ENCODE results near the gene RNF207. TPM values are rescaled to one million over a fixed set of nuclear protein-coding genes. Genes with fewer than 3 reads are reported as not detected.

RNF207 gene
- total RNA-seq, 2 experiments from 2014 or later = 12.4 to 36.7 TPM

DNA sequence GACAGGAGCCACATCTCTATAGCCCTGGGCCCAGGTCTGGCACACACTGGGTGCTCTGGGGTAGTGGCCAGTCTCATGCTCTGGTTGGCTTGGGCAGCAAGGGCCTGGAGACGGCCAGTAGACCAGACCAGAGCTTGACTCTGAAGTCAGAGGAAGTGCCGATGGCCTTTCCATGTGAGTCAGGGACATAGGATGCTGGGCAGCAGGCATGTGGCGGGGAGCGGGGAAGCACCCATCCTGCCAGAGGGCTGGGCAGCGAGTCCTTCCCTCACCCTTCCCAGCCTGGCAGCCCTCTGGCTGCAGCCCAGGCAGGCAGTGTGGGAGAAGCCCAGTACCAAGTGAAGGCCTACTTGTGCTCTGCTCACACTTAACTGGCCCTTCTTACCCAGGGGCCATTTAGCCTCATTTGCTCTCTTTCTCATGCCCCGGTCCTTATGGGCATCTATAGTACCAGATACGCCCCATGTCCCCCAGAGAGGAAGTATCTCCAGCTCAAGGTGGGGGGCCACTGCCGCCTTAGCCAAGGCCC is 51.7 kb downstream of the RNF207 start:
- H3K9me3 Mint-ChIP-seq (ENCODE audit: low read depth) = no peaks in the 10 kb centered on the region
- H3K36me3 Mint-ChIP-seq = no peaks in the 10 kb centered on the region
- ATAC-seq = no peak
- no peak overlapping the region for H3K27ac Mint-ChIP-seq
- CTCF ChIA-PET = interaction anchor here (2.3 to 2.7 kb wide), 2 partner anchors 11 to 20 kb away, joined by 11 to 12 read pairs; no protein-coding TSS in a partner anchor
- H3K4me1 Mint-ChIP-seq = peaks cover under 1% of the 10 kb centered on the region
- H3K27me3 Mint-ChIP-seq = peaks cover 15% of the 10 kb centered on the region
- H3K4me3 Mint-ChIP-seq = no peak overlapping the region
- no peak for DNase-seq

- no peak overlapping the region for H3K27ac Mint-ChIP-seq
- CTCF ChIA-PET = interaction anchor here (0.9 to 2.7 kb wide), 3 partner anchors 12 to 180 kb away, joined by 3 to 13 read pairs (median 11); no protein-coding TSS in a partner anchor
- no peak for DNase-seq
- H3K9me3 Mint-ChIP-seq (ENCODE audit: low read depth) = no peaks in the 10 kb centered on the region
- H3K36me3 Mint-ChIP-seq = no peaks in the 10 kb centered on the region
- no peak for ATAC-seq
- no peak overlapping the region for H3K4me3 Mint-ChIP-seq
- peaks cover 15% of the 10 kb centered on the region for H3K27me3 Mint-ChIP-seq
- H3K4me1 Mint-ChIP-seq = peaks cover 9% of the 10 kb centered on the region
These were observed 52.8 kb downstream of the RNF207 start for GRCh38 chr1:6258675-6259074.

GRCh38 chr1:6259491-6260362 is 53.8 kb downstream of the RNF207 start:
- peak; percentile 75 for ATAC-seq
- no peak overlapping the region for H3K27ac Mint-ChIP-seq
- CTCF ChIA-PET = interaction anchor here (0.8 to 2.7 kb wide), 4 partner anchors 13 to 178 kb away, joined by 3 to 13 read pairs (median 7); no protein-coding TSS in a partner anchor
- peak; percentile 88 for DNase-seq
- H3K36me3 Mint-ChIP-seq = no peaks in the 10 kb centered on the region
- H3K27me3 Mint-ChIP-seq = peaks cover 15% of the 10 kb centered on the region
- H3K9me3 Mint-ChIP-seq (ENCODE audit: low read depth) = no peaks in the 10 kb centered on the region
- peak overlapping the region; percentile 40 for H3K4me3 Mint-ChIP-seq
- peaks cover 12% of the 10 kb centered on the region for H3K4me1 Mint-ChIP-seq

GRCh38 chr1:6260433-6260934 is 54.6 kb downstream of the RNF207 start:
- CTCF ChIA-PET = interaction anchor here (1.0 to 2.4 kb wide), 3 partner anchors 13 to 16 kb away, joined by 3 to 16 read pairs (median 13); no protein-coding TSS in a partner anchor
- no peak overlapping the region for H3K27ac Mint-ChIP-seq
- peaks cover 12% of the 10 kb centered on the region for H3K4me1 Mint-ChIP-seq
- H3K9me3 Mint-ChIP-seq (ENCODE audit: low read depth) = no peaks in the 10 kb centered on the region
- no peaks in the 10 kb centered on the region for H3K36me3 Mint-ChIP-seq
- peaks cover 15% of the 10 kb centered on the region for H3K27me3 Mint-ChIP-seq
- DNase-seq = no peak
- no peak overlapping the region for H3K4me3 Mint-ChIP-seq
- peak; percentile 41 for ATAC-seq

DNA sequence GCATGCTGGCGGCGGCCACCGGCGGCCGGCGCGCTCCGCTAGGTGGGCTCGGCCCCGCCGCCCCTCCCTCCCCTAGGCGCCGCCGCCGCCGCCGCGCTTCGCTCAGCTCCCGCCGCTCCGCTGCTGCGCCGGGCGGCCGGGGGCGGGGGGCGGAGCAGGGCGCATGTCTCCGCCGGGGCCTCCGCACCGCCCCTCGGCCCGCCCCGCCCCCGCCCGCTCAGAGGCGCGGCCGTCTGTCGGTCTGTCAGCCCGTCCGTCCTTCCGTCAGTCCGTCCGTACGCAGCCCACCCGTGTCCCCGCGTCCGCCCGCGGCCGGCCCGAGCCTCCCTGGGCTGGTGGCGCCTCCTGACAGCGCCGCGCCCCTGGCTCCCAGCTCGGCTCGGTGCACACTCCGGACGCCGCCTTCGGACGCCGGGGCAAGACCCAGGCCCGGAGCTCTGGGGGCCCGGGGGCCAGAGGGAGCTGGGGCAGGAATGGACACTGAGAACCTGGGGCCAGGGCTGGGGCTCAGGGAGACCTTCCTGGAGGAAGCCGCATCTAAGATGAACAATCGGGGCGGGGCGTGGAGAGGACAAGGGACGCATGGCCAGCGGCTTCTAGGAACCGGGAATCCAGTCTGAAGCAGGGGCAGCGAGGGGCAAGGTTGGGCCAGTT is 55.2 kb downstream of the RNF207 start, which contains the start of gene GPR153:
GPR153 (minus strand) TSS at position 138 of the 654 bp plus-strand sequence. CDS start 6,193 bp downstream, outside the sequence.
- Mint-ChIP-seq H3K4me1 (peaks cover 12% of the 10 kb centered on the region), H3K36me3 (no peaks in the 10 kb centered on the region), H3K4me3 (peak within 1 kb of the TSS; percentile 41), H3K9me3 (ENCODE audit: low read depth) (no peaks in the 10 kb centered on the region), H3K27me3 (peaks cover 15% of the 10 kb centered on the region), H3K27ac (no peak within 1 kb of the TSS)
- ATAC-seq = peak; percentile 69
- CTCF ChIA-PET = interaction anchor here (1.0 to 2.4 kb wide), 2 partner anchors 15 to 16 kb away, joined by 3 to 16 read pairs; no protein-coding TSS in a partner anchor
- DNase-seq = peak; percentile 56

GRCh38 chr1:6261615-6261995 is 55.7 kb downstream of the RNF207 start:
- ATAC-seq = no peak
- Mint-ChIP-seq H3K9me3 (ENCODE audit: low read depth) (no peaks in the 10 kb centered on the region), H3K27me3 (peaks cover 15% of the 10 kb centered on the region), H3K4me1 (peaks cover 12% of the 10 kb centered on the region), H3K36me3 (no peaks in the 10 kb centered on the region), H3K27ac (no peak overlapping the region), H3K4me3 (peak overlapping the region; percentile 41)
- DNase-seq = no peak
- CTCF ChIA-PET = interaction anchor here (2.4 kb wide), 1 partner anchor 15 kb away, joined by 16 read pairs; no protein-coding TSS in a partner anchor

DNA sequence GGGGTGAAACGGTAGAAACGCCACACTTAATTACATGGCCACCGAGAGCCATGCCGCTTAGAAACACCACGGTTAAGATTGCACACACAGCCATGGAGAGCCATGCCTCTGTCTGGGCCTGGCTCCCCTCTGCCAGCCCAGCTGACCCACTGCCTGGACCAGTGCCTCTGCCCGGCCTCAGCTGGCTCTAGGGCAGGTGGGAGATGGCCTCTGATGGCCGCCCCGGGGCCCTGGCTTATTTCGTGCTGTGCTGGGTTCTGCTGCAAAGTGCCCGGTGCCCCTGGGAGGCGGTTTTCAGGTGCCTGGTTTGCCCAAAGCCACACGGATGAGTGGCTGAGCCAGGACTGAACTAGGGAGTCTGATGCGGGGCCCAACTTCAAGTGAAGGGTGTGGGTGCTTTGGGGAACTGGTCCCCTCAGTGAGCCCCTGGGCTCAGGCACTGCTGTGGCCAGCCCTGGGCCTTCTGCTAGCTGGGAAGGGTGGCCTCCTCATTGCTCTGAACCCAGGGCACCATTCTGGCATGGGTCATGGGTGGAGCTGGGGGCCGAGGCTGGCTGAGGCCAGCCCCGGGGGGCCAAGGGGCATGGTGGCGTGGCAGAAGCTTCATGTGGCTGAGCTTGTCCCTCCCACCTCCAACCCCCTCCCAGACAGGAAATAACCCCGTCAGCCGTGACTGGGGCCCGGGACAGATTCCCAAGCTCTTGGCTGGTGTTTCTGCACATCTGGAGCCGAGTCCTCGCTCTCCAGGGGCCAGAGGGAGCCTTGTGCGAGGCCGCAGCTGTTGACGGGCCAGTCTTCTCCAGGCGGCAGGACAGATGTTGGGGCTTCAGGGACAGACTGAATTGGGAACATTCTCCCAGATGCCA is 56.9 kb downstream of the RNF207 start:
- H3K27ac Mint-ChIP-seq = no peak overlapping the region
- CTCF ChIA-PET = interaction anchor here (2.3 to 2.4 kb wide), 2 partner anchors 16 kb away, joined by 10 to 16 read pairs; no protein-coding TSS in a partner anchor
- no peaks in the 10 kb centered on the region for H3K36me3 Mint-ChIP-seq
- DNase-seq (no peak), ATAC-seq (no peak)
- no peaks in the 10 kb centered on the region for H3K9me3 Mint-ChIP-seq (ENCODE audit: low read depth)
- peaks cover 15% of the 10 kb centered on the region for H3K27me3 Mint-ChIP-seq
- peaks cover 12% of the 10 kb centered on the region for H3K4me1 Mint-ChIP-seq
- H3K4me3 Mint-ChIP-seq = no peak overlapping the region

GRCh38 chr1:6263716-6264115 is 57.8 kb downstream of the RNF207 start:
- DNase-seq = no peak
- CTCF ChIA-PET = interaction anchor here (2.3 kb wide), 1 partner anchor 17 kb away, joined by 10 read pairs; no protein-coding TSS in a partner anchor
- H3K4me1 Mint-ChIP-seq = peaks cover 12% of the 10 kb centered on the region
- ATAC-seq = no peak
- H3K9me3 Mint-ChIP-seq (ENCODE audit: low read depth) = no peaks in the 10 kb centered on the region
- no peak overlapping the region for H3K4me3 Mint-ChIP-seq
- no peak overlapping the region for H3K27ac Mint-ChIP-seq
- H3K27me3 Mint-ChIP-seq = peaks cover 13% of the 10 kb centered on the region
- H3K36me3 Mint-ChIP-seq = no peaks in the 10 kb centered on the region

DNA sequence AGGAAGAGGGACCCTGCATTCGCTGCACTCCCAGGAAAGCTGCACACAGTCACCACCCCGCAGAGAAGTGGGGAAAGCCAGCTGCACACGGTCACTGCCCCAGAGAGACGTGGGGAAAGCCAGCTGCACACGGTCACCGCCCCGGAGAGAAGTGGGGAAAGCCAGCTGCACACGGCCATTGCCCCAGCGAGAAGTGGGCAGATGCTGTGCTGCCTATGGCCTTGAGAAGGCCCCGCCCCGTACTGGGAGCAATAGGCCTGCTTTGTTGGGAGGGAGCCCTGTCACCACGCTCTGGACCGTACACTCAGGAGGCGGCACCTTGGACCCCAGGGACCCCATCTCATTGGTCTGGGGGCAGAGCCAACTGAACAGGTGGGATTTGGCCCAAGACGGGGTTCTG is 59.2 kb downstream of the RNF207 start:
- Mint-ChIP-seq H3K36me3 (no peaks in the 10 kb centered on the region), H3K9me3 (ENCODE audit: low read depth) (no peaks in the 10 kb centered on the region), H3K27ac (no peak overlapping the region), H3K4me3 (no peak overlapping the region), H3K4me1 (peaks cover 12% of the 10 kb centered on the region), H3K27me3 (peaks cover 4% of the 10 kb centered on the region)
- no peak for DNase-seq
- CTCF ChIA-PET = interaction anchor here (2.3 kb wide), 1 partner anchor 18 kb away, joined by 10 read pairs; no protein-coding TSS in a partner anchor
- no peak for ATAC-seq

DNA sequence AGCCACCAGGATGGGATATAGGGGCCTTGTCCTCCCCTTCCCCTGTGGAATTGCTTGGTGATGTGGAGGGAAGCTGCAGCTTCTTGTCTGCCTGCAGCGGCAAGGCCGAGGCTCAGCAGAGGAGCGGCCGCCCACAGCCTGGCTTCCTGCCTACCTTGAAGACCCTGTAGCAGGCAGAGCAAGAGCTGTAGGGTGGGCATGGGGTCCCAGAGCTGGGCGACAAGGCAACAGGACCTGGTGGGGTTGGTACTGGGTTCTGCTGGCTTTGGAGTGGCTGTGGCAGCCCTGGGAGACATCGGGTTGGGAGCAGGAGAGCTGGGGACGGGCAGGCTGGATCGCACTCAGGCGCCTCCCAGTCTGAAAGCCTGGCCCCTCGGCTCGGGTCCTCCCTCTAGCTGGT is 60.7 kb downstream of the RNF207 start:
- Mint-ChIP-seq H3K27me3 (peaks cover 4% of the 10 kb centered on the region), H3K4me1 (peaks cover 12% of the 10 kb centered on the region), H3K27ac (no peak overlapping the region), H3K4me3 (no peak overlapping the region), H3K9me3 (ENCODE audit: low read depth) (no peaks in the 10 kb centered on the region), H3K36me3 (no peaks in the 10 kb centered on the region)
- ATAC-seq = no peak
- no peak for DNase-seq
- CTCF ChIA-PET = no interaction called here

GRCh38 chr1:6267686-6268322 is 61.9 kb downstream of the RNF207 start:
- DNase-seq (no peak), ATAC-seq (no peak)
- no peaks in the 10 kb centered on the region for H3K36me3 Mint-ChIP-seq
- H3K9me3 Mint-ChIP-seq (ENCODE audit: low read depth) = no peaks in the 10 kb centered on the region
- H3K27me3 Mint-ChIP-seq = no peaks in the 10 kb centered on the region
- CTCF ChIA-PET = interaction anchor here (1.2 kb wide), 1 partner anchor 31 kb away, joined by 3 read pairs; no protein-coding TSS in a partner anchor
- H3K4me3 Mint-ChIP-seq = no peak overlapping the region
- H3K4me1 Mint-ChIP-seq = peaks cover 9% of the 10 kb centered on the region
- no peak overlapping the region for H3K27ac Mint-ChIP-seq

- peaks cover 5% of the 10 kb centered on the region for H3K4me1 Mint-ChIP-seq
- DNase-seq (no peak), ATAC-seq (no peak)
- H3K9me3 Mint-ChIP-seq (ENCODE audit: low read depth) = no peaks in the 10 kb centered on the region
- CTCF ChIA-PET = interaction anchor here (1.2 kb wide), 1 partner anchor 31 kb away, joined by 3 read pairs; no protein-coding TSS in a partner anchor
- no peaks in the 10 kb centered on the region for H3K36me3 Mint-ChIP-seq
- no peak overlapping the region for H3K4me3 Mint-ChIP-seq
- H3K27ac Mint-ChIP-seq = no peak overlapping the region
- H3K27me3 Mint-ChIP-seq = no peaks in the 10 kb centered on the region
These were observed 62.5 kb downstream of the RNF207 start for GRCh38 chr1:6268415-6268814.

All from activated CD8-positive, alpha-beta memory T cell treated with anti-CD3 and anti-CD28 coated beads, Interleukin-2, amount 10 ng/mL, durations not matched to agents 7 days and 5 days (primary cell).